ENCODE measurements around the gene ASS1.

The ASS1 gene

GRCh38 chr9:130477564-130477963 lies 32.8 kb downstream of the ASS1 start:
- no peak for DNase-seq

GRCh38 chr9:130478152-130478551 lies 33.4 kb downstream of the ASS1 start:
- DNase-seq: no peak

- DNase-seq: peak; percentile 76
Measured at GRCh38 chr9:130478736-130479575, 34.2 kb downstream of the ASS1 start.

- no peak for DNase-seq
Measured at GRCh38 chr9:130479587-130479986, 34.8 kb downstream of the ASS1 start.

DNA sequence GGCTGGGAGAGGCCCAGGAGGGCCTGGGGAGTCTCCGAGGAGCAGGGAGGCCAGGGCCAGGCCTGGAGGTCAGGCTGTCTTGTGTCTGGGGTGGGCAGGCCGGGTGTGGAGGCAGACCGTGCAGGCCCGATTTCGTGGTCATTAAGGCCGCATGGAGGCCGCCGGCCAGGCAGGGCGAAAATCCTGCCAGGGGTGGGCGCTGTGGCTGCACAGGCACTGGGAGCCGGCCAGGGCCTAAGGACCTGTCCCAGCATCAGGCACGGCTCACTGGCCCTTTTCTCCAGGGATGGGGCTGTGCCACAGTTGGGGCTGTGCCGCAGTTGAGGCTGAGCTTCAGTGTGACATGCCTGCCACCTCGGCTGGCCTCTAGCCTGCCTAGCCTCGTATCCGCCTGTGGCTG lies 35.9 kb downstream of the ASS1 start:
- DNase-seq: no peak

DNA sequence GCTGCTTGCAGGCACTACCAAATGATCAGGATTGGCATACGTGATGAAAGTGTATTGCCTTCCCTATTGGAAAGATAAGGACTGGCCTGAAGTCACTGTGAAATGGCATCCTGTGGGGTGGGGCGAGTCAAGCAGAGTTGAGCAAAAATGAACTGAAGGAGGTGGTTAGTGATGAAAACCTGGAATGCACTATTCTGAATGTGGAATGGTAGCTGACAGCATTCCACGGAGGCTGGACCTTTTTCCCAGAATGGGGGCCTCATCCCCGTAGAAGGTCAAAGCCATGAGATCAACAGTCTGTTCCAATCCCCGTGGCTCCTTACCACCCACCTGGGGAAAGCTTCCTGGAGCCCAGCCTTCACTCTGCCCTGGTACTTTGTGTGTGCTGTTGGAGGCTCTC lies 37.7 kb downstream of the ASS1 start:
- DNase-seq: no peak

- DNase-seq: peak; percentile 34
Measured at GRCh38 chr9:130483371-130483971, 38.7 kb downstream of the ASS1 start.

GRCh38 chr9:130484362-130485072 lies 39.8 kb downstream of the ASS1 start:
- DNase-seq: no peak

GRCh38 chr9:130486103-130486502 lies 41.3 kb downstream of the ASS1 start:
- DNase-seq: no peak

- DNase-seq: no peak
Measured at GRCh38 chr9:130487500-130487899, 42.7 kb downstream of the ASS1 start.

GRCh38 chr9:130488621-130489330 lies 44.0 kb downstream of the ASS1 start:
- DNase-seq: no peak

- no peak for DNase-seq
Measured at GRCh38 chr9:130490981-130491380, 46.2 kb downstream of the ASS1 start.

- no peak for DNase-seq
Measured at GRCh38 chr9:130491830-130492482, 47.2 kb downstream of the ASS1 start.

DNA sequence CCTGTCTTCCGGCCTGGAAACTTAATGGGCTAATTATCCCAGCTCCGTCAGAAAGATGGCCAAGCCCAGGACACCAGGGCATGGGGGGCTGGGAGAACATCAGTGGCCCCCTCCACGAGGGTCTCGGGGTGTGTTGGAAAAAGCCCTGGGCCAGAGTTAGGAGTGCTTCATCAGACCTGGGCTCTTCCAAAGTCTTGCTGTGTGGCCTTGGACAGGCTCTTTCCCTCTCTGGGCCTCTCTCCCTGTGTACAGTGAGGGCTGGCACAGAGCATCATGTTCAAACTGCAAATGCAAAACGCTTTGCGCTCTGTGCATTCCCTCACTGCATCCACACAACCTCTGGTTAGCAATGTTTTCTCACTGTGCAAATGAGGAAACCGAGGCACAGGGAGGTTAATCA lies 48.3 kb downstream of the ASS1 start:
- no peak for DNase-seq

- peak; percentile 54 for DNase-seq
Measured at GRCh38 chr9:130493476-130493875, 48.7 kb downstream of the ASS1 start.

- DNase-seq: no peak
Measured at GRCh38 chr9:130495067-130495466, 50.3 kb downstream of the ASS1 start.

GRCh38 chr9:130497139-130497538 lies 52.4 kb downstream of the ASS1 start:
- DNase-seq: no peak

- DNase-seq: peak; percentile 56
Measured at GRCh38 chr9:130498298-130498917, 53.6 kb downstream of the ASS1 start.

DNA sequence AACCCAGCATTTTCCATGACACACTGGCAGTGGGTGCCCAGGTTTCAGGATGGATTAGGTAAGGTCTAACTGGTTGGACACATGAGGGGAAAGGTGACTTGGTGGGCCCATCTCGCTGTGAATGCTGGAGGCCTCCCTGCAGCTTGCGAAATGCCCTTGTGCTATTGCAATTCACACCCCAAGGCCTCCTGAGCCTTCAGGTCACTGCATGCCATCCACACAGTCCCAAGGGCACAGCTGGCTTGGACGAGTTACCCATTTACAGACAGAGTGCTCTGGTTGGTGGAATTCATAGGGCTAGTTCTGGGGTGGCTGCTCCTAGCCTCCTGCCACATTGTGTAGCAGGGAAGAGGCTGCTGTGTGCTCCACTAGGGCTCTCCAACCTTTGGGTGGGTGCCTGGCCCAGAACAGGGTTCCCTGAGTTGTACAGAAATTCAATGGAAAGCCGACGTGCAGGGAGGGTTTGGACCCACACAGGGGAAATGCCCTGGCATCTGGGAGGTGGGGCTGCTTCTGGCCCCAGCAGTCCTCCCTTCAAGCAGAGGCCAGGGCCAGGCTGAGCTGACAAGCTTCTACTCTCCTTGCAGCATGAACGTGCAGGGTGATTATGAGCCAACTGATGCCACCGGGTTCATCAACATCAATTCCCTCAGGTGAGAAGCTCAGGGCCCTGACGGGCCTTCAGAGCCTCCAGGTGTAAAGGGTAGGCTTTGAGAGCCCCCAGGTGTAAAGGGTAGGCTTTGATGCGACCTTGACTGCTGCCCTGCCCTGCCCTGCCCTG lies 54.3 kb downstream of the ASS1 start:
- no peak for DNase-seq

DNA sequence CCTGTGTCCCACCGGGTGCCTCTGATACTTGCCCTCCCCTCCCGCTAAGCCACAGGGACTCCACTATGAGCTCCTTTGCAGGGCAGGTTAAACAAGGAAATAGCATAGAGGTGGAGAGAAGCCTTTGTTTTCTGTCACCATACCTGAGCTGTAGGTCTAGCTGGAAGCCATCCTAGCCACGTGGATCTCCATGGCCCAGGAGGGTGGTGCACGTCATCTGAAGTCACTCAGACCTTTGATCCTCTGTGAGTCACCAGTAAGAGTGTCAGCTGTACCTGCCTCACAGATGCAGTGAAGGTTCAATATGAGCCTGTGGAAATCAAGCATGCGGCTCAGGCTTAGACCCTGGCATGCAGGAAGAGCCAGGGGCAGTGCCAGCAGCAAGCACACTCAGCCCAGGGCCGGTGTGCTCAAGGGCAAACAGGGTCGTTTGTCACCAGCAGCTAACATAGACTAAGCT lies 55.1 kb downstream of the ASS1 start:
- DNase-seq: no peak
